Adrenal gland (tissue), 5 donors: ENCODE results near the gene VANGL2.

Experiments used
- CTCF ChIP-seq, 6 experiments: fragments of 450-650 bp in 4 of 6; fragments of 200-600 bp in 2 of 6; sonication (generic) in 1 of 6; IDR thresholded peaks; 1 replicate in 5 of 6; 2 replicates in 1 of 6; pipeline versions ENCODE4 v1.5.1 to v1.8.0; 2016 to 2021; ENCODE audit warnings: antibody characterized with exemption in 6 of 6, mild to moderate bottlenecking in 2 of 6, moderate library complexity in 1 of 6
- POLR2A ChIP-seq, 2 donors: fragments of 450-650 bp; IDR thresholded peaks; one replicate each; pipeline ENCODE4 v1.6.1; 2017; ENCODE audit warnings: antibody characterized with exemption in 2 of 2, mild to moderate bottlenecking in 2 of 2, moderate library complexity in 1 of 2
- donor health status: DM: no; HTN: no; CAD: no.

GRCh38 chr1:160427625-160428024 is 27.3 kb downstream of the VANGL2 start:
- TF ChIP-seq POLR2A (IDR thresholded peaks at IDR 0.05) (no peak), CTCF (IDR thresholded peaks at IDR 0.05) (no peak)
